DND-41 (cell line): ENCODE results near the gene IGFBP5.

Source experiments
- ATAC-seq: fragments of 200-7000 bp; cut with Tn5 transposase; 3 replicates; pipeline ENCODE4 v1.9.1; 2021; ENCODE audit warnings: low read depth; ENCODE audit not compliant: insufficient read depth
- DNase-seq: peaks from one replicate; pipeline ENCODE4 v3.0.0-alpha.2; 2020
- H2AFZ ChIP-seq: 2 replicates; pipeline ENCODE4 v1.6.0; 2012; ENCODE audit warnings: low read depth, low read length
- H3K27ac ChIP-seq: 2 replicates; pipeline ENCODE4 v1.5.1; 2012; ENCODE audit warnings: low read length, inconsistent platforms
- H3K27me3 ChIP-seq: fragments of 200-600 bp; sonication (generic); 2 replicates; pipeline ENCODE4 v1.6.0; 2012; ENCODE audit warnings: low read length, mild to moderate bottlenecking, inconsistent platforms; ENCODE audit not compliant: insufficient read depth, poor library complexity
- H3K36me3 ChIP-seq: 2 replicates; pipeline ENCODE4 v1.5.1; 2012; ENCODE audit warnings: low read length, inconsistent platforms; ENCODE audit not compliant: insufficient read depth
- H3K4me1 ChIP-seq: 2 replicates; pipeline ENCODE4 v1.5.1; 2012; ENCODE audit warnings: mild to moderate bottlenecking, low read length; ENCODE audit not compliant: insufficient read depth
- H3K4me2 ChIP-seq: 2 replicates; pipeline ENCODE4 v1.6.0; 2012; ENCODE audit warnings: mild to moderate bottlenecking, moderate library complexity, low read length, inconsistent platforms; ENCODE audit not compliant: insufficient read depth
- H3K4me3 ChIP-seq, 2 experiments: fragments of 200-600 bp in 1 of 2; shearing (Covaris generic) in 1 of 2; 2 replicates each; pipeline ENCODE4 v1.5.1; 2012 to 2016; ENCODE audit warnings: inconsistent platforms in 2 of 2, low read length in 2 of 2, mild to moderate bottlenecking in 2 of 2, low read depth in 1 of 2, moderate library complexity in 1 of 2
- H3K79me2 ChIP-seq: 2 replicates; pipeline ENCODE4 v1.6.0; 2012; ENCODE audit warnings: low read length, inconsistent platforms; ENCODE audit not compliant: insufficient read depth
- H3K9ac ChIP-seq: 2 replicates; pipeline ENCODE4 v1.6.0; 2012; ENCODE audit warnings: low read depth, mild to moderate bottlenecking, inconsistent platforms, low read length, moderate library complexity
- H3K9me3 ChIP-seq: 2 replicates; pipeline ENCODE4 v1.5.1; 2012; ENCODE audit warnings: low read length, moderate library complexity, mild to moderate bottlenecking, inconsistent platforms; ENCODE audit not compliant: insufficient read depth, severe bottlenecking
- H4K20me1 ChIP-seq: 2 replicates; pipeline ENCODE4 v1.6.0; 2012; ENCODE audit warnings: low read length; ENCODE audit not compliant: insufficient read depth
- CTCF ChIP-seq: IDR thresholded peaks from 2 replicates; pipeline ENCODE4 v1.5.1; 2012; ENCODE audit warnings: borderline replicate concordance, low read length, moderate library complexity, mild to moderate bottlenecking; ENCODE audit not compliant: poor library complexity, severe bottlenecking; ENCODE audit errors: extremely low read depth
- EZH2 ChIP-seq: IDR thresholded peaks from 3 replicates; pipeline ENCODE4 v1.6.1; 2012; ENCODE audit warnings: borderline replicate concordance, low read depth, mild to moderate bottlenecking, moderate library complexity, low read length, inconsistent platforms; ENCODE audit not compliant: severe bottlenecking

IGFBP5 gene

GRCh38 chr2:216688731-216689340, 6.5 kb downstream of the IGFBP5 start:
- Histone ChIP-seq H3K4me2 (no peak overlapping the region), H3K9me3 (no peaks in the 10 kb centered on the region), H4K20me1 (no peaks in the 10 kb centered on the region), H2AFZ (no peak overlapping the region), H3K27me3 (peaks cover 56% of the 10 kb centered on the region), H3K27ac (no peak overlapping the region), H3K4me3 (no peak overlapping the region), H3K79me2 (no peaks in the 10 kb centered on the region), H3K4me1 (peaks cover 28% of the 10 kb centered on the region), H3K36me3 (no peaks in the 10 kb centered on the region), H3K9ac (no peak overlapping the region)
- TF ChIP-seq CTCF = no peak
- no peak for TF ChIP-seq EZH2
- DNase-seq (no peak), ATAC-seq (no peak)

GRCh38 chr2:216687646-216688045, 7.7 kb downstream of the IGFBP5 start:
- Histone ChIP-seq H3K9ac (no peak overlapping the region), H3K36me3 (no peaks in the 10 kb centered on the region), H4K20me1 (no peaks in the 10 kb centered on the region), H3K27ac (no peak overlapping the region), H3K27me3 (peaks cover 45% of the 10 kb centered on the region), H3K4me3 (no peak overlapping the region), H3K4me2 (no peak overlapping the region), H3K79me2 (no peaks in the 10 kb centered on the region), H3K9me3 (no peaks in the 10 kb centered on the region), H2AFZ (no peak overlapping the region), H3K4me1 (peaks cover 16% of the 10 kb centered on the region)
- no peak for TF ChIP-seq EZH2
- TF ChIP-seq CTCF = peak; percentile 63
- DNase-seq (peak; percentile 42), ATAC-seq (no peak)

- Histone ChIP-seq H3K9me3 (no peaks in the 10 kb centered on the region), H3K4me3 (no peak overlapping the region), H3K27ac (no peak overlapping the region), H3K36me3 (no peaks in the 10 kb centered on the region), H3K4me2 (no peak overlapping the region), H3K79me2 (no peaks in the 10 kb centered on the region), H3K4me1 (peaks cover 16% of the 10 kb centered on the region), H3K9ac (no peak overlapping the region), H2AFZ (no peak overlapping the region), H4K20me1 (no peaks in the 10 kb centered on the region), H3K27me3 (peaks cover 40% of the 10 kb centered on the region)
- ATAC-seq (no peak), DNase-seq (no peak)
- TF ChIP-seq EZH2 (no peak), CTCF (no peak)
Observed at GRCh38 chr2:216687111-216687510, 8.2 kb downstream of the IGFBP5 start.

- Histone ChIP-seq H3K27ac (no peak overlapping the region), H3K4me2 (no peak overlapping the region), H3K79me2 (no peaks in the 10 kb centered on the region), H2AFZ (no peak overlapping the region), H3K27me3 (peaks cover 25% of the 10 kb centered on the region), H3K9ac (no peak overlapping the region), H4K20me1 (no peaks in the 10 kb centered on the region; the same call in 1 of the 2 replicates), H3K9me3 (no peaks in the 10 kb centered on the region), H3K4me3 (no peak overlapping the region), H3K36me3 (no peaks in the 10 kb centered on the region), H3K4me1 (0 out of 2 replicates have a peak, but pooled peaks cover 6% of the 10 kb centered on the region)
- ATAC-seq (no peak), DNase-seq (no peak)
- TF ChIP-seq CTCF (no peak), EZH2 (no peak)
Observed at GRCh38 chr2:216685327-216685875, 9.9 kb downstream of the IGFBP5 start.
